HG02610 (cell line): ENCODE results near the gene TECPR1.

Experiments
- ATAC-seq: cut with Tn5 transposase; IDR thresholded peaks from one replicate; pipeline ENCODE4 v1.9.1; 2021; ENCODE audit warnings: mild to moderate bottlenecking, moderate library complexity; ENCODE audit not compliant: unreplicated experiment

The TECPR1 gene

GRCh38 chr7:98285157-98286092, 33.4 kb upstream of the TECPR1 start:
- ATAC-seq = no peak

GRCh38 chr7:98284335-98285036, 32.5 kb upstream of the TECPR1 start:
- no peak for ATAC-seq

GRCh38 chr7:98283887-98284222, 31.8 kb upstream of the TECPR1 start:
- ATAC-seq = no peak

GRCh38 chr7:98283127-98283886, 31.3 kb upstream of the TECPR1 start:
- no peak for ATAC-seq

- ATAC-seq = no peak
These were observed 30.7 kb upstream of the TECPR1 start for GRCh38 chr7:98282703-98283102.

- peak; percentile 36 for ATAC-seq
These were observed 29.9 kb upstream of the TECPR1 start for GRCh38 chr7:98281757-98282606.

- ATAC-seq = peak; percentile 77
These were observed 29.0 kb upstream of the TECPR1 start, which contains the start of gene BRI3 for GRCh38 chr7:98280791-98281756. Gene BRI3 (plus strand): TSS chr7:98281686. CDS start chr7:98281796, 110 bp downstream.

- ATAC-seq = no peak
These were observed 28.3 kb upstream of the TECPR1 start for GRCh38 chr7:98280296-98280695.

GRCh38 chr7:98278936-98279335, 26.9 kb upstream of the TECPR1 start:
- ATAC-seq = no peak

GRCh38 chr7:98278408-98278807, 26.4 kb upstream of the TECPR1 start:
- no peak for ATAC-seq

- ATAC-seq = no peak
These were observed 24.3 kb upstream of the TECPR1 start for GRCh38 chr7:98276241-98276761.

- no peak for ATAC-seq
These were observed 15.3 kb upstream of the TECPR1 start for GRCh38 chr7:98267303-98267702.

- no peak for ATAC-seq
These were observed 14.8 kb upstream of the TECPR1 start for GRCh38 chr7:98266840-98267239.

- no peak for ATAC-seq
These were observed 13.8 kb upstream of the TECPR1 start for GRCh38 chr7:98265841-98266271.

- no peak for ATAC-seq
These were observed 5.7 kb upstream of the TECPR1 start for GRCh38 chr7:98257701-98258100.

- ATAC-seq = no peak
These were observed 4.4 kb upstream of the TECPR1 start for GRCh38 chr7:98256431-98256830.

GRCh38 chr7:98254951-98255610, 3.0 kb upstream of the TECPR1 start:
- ATAC-seq = no peak

- ATAC-seq = no peak
These were observed 2.5 kb upstream of the TECPR1 start for GRCh38 chr7:98254516-98254915.
